Gastroesophageal sphincter (tissue), 3 donors: ENCODE results near the gene DUSP5.

Experiments
- POLR2A ChIP-seq, 2 donors: fragments of 450-650 bp; IDR thresholded peaks; one replicate each; pipeline ENCODE4 v1.6.1; 2017; ENCODE audit warnings: antibody characterized with exemption in 2 of 2, mild to moderate bottlenecking in 2 of 2, moderate library complexity in 1 of 2
- TF ChIP-seq, protein P1 (sequence below), 4 experiments: fragments of 200-600 bp in 2 of 4; fragments of 450-650 bp in 2 of 4; sonication (generic) in 1 of 4; IDR thresholded peaks; one replicate each; pipeline ENCODE4 v1.5.1; 2017 to 2019; ENCODE audit warnings: antibody characterized with exemption in 4 of 4, mild to moderate bottlenecking in 2 of 4, moderate library complexity in 2 of 4

DNA sequence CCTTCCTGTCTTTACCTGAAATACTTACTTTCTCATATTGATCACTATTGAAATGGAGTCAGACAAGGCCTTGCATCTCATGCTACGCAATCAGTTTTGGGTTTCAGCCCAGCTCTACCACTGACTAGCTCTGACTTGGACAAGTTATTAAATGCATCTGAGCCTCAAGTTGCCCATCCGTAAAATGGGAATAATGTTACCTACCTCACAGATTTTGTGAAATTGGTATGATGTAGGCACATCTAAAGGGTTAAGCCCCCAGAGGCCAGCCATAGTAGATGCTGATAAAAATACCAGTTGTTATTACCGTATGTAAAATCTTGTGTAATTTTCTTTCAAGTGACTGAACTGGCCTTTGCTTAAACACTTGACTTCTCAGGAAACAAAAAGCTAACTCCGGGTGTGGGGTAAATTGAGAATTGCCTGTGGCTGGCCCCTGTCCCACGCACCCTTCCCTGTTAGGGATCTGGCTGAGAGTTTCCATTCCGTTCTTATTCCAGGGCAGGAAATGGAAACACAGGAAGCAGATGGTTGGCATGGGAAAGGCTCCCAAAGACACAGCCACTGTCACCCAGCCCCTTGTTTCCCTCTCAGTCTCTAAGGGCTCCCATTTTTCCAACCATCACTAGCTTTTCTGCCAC is 7.5 kb downstream of the DUSP5 start:
- TF ChIP-seq, protein P1, sequence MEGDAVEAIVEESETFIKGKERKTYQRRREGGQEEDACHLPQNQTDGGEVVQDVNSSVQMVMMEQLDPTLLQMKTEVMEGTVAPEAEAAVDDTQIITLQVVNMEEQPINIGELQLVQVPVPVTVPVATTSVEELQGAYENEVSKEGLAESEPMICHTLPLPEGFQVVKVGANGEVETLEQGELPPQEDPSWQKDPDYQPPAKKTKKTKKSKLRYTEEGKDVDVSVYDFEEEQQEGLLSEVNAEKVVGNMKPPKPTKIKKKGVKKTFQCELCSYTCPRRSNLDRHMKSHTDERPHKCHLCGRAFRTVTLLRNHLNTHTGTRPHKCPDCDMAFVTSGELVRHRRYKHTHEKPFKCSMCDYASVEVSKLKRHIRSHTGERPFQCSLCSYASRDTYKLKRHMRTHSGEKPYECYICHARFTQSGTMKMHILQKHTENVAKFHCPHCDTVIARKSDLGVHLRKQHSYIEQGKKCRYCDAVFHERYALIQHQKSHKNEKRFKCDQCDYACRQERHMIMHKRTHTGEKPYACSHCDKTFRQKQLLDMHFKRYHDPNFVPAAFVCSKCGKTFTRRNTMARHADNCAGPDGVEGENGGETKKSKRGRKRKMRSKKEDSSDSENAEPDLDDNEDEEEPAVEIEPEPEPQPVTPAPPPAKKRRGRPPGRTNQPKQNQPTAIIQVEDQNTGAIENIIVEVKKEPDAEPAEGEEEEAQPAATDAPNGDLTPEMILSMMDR (IDR thresholded peaks at IDR 0.05), result no peak
- no peak for TF ChIP-seq POLR2A (IDR thresholded peaks at IDR 0.05)
